HG03520 (cell line): ENCODE data around the gene DPP10.

ENCODE experiments used
- ATAC-seq: cut with Tn5 transposase; IDR thresholded peaks from one replicate; pipeline ENCODE4 v1.9.1; 2021; ENCODE audit warnings: mild to moderate bottlenecking, moderate library complexity; ENCODE audit not compliant: unreplicated experiment

Gene DPP10

GRCh38 chr2:114789989-114790388, 347.5 kb downstream of the DPP10 start:
- no peak for ATAC-seq

- no peak for ATAC-seq
These were observed 355.1 kb downstream of the DPP10 start for GRCh38 chr2:114797540-114797939.

GRCh38 chr2:114797942-114798341, 355.5 kb downstream of the DPP10 start:
- no peak for ATAC-seq

GRCh38 chr2:114800371-114800770, 357.9 kb downstream of the DPP10 start:
- ATAC-seq: no peak

GRCh38 chr2:114805195-114805594, 362.8 kb downstream of the DPP10 start:
- ATAC-seq: no peak

GRCh38 chr2:114810092-114810491, 367.7 kb downstream of the DPP10 start:
- no peak for ATAC-seq

GRCh38 chr2:114812261-114812660, 369.8 kb downstream of the DPP10 start:
- no peak for ATAC-seq

GRCh38 chr2:114814355-114814754, 371.9 kb downstream of the DPP10 start:
- no peak for ATAC-seq

GRCh38 chr2:114821055-114821454, 378.6 kb downstream of the DPP10 start:
- ATAC-seq: no peak

GRCh38 chr2:114843963-114844362, 401.5 kb downstream of the DPP10 start:
- ATAC-seq: no peak

- ATAC-seq: no peak
These were observed 414.8 kb downstream of the DPP10 start for GRCh38 chr2:114857196-114857595.

- no peak for ATAC-seq
These were observed 417.5 kb downstream of the DPP10 start for GRCh38 chr2:114859726-114860510.

GRCh38 chr2:114862243-114862642, 419.8 kb downstream of the DPP10 start:
- ATAC-seq: no peak

GRCh38 chr2:114864901-114865300, 422.5 kb downstream of the DPP10 start:
- no peak for ATAC-seq

GRCh38 chr2:114880046-114880445, 437.6 kb downstream of the DPP10 start:
- ATAC-seq: no peak

GRCh38 chr2:114919985-114920384, 477.5 kb downstream of the DPP10 start:
- no peak for ATAC-seq

GRCh38 chr2:114922076-114922475, 479.6 kb downstream of the DPP10 start:
- no peak for ATAC-seq

- no peak for ATAC-seq
These were observed 483.1 kb downstream of the DPP10 start for GRCh38 chr2:114925296-114926255.

GRCh38 chr2:114926303-114926702, 483.9 kb downstream of the DPP10 start:
- ATAC-seq: no peak

- no peak for ATAC-seq
These were observed 486.8 kb downstream of the DPP10 start for GRCh38 chr2:114929225-114929624.

GRCh38 chr2:114933671-114934241, 491.3 kb downstream of the DPP10 start:
- no peak for ATAC-seq
